ENCODE data around the gene ABCC6. TPM values are rescaled to one million over a fixed set of nuclear protein-coding genes. Genes with fewer than 3 reads are reported as not detected.
"Not testable (repeated sequence)": the region's sequence is repeated elsewhere in the genome, so short reads cannot be mapped to it uniquely, and the experiment has no call there.

ABCC6 gene
- total and polyA plus RNA-seq, 2 of the 13 experiments (the other 11 are each of a cell fraction or from before 2014, with no cell fraction given) = 82.4 to 105 TPM

GRCh38 chr16:16213863-16214293 lies 9.4 kb downstream of the ABCC6 start (continued):
- TF ChIP-seq, protein P1, sequence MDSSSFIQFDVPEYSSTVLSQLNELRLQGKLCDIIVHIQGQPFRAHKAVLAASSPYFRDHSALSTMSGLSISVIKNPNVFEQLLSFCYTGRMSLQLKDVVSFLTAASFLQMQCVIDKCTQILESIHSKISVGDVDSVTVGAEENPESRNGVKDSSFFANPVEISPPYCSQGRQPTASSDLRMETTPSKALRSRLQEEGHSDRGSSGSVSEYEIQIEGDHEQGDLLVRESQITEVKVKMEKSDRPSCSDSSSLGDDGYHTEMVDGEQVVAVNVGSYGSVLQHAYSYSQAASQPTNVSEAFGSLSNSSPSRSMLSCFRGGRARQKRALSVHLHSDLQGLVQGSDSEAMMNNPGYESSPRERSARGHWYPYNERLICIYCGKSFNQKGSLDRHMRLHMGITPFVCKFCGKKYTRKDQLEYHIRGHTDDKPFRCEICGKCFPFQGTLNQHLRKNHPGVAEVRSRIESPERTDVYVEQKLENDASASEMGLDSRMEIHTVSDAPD (CRISPR knock-in tag; IDR thresholded peaks at IDR 0.05) = peak; percentile 61; the same call in 1 of the 2 replicates
- TF ChIP-seq MIXL1 (CRISPR knock-in tag; IDR thresholded peaks at IDR 0.05) (peak; percentile 72; the same call in 1 of the 2 replicates), RERE (CRISPR knock-in tag; IDR thresholded peaks at IDR 0.05; ENCODE audit: low read depth) (0 out of 2 replicates have a peak, but pooled peaks have one; percentile 59), ZNF331 (CRISPR knock-in tag; IDR thresholded peaks at IDR 0.05) (peak; percentile 81), THRA (CRISPR knock-in tag; IDR thresholded peaks at IDR 0.05; ENCODE audit: borderline replicate concordance) (peak; percentile 35; the same call in 1 of the 2 replicates), BCL6 (CRISPR knock-in tag; IDR thresholded peaks at IDR 0.05) (peak; percentile 53), ZNF574 (CRISPR knock-in tag; IDR thresholded peaks at IDR 0.05) (peak; percentile 69), ZNF205 (CRISPR knock-in tag; IDR thresholded peaks at IDR 0.05) (peak; percentile 30; the same call in 1 of the 2 replicates), RXRA (CRISPR knock-in tag; IDR thresholded peaks at IDR 0.05) (peak; percentile 42; the same call in 1 of the 2 replicates), NR2F6 (CRISPR knock-in tag; IDR thresholded peaks at IDR 0.05) (peak; percentile 59; the same call in 1 of the 2 replicates), ZNF281 (CRISPR knock-in tag; IDR thresholded peaks at IDR 0.05; ENCODE audit: borderline replicate concordance) (peak; percentile 64; the same call in 1 of the 2 replicates), MXD4 (CRISPR knock-in tag; IDR thresholded peaks at IDR 0.05) (0 out of 2 replicates have a peak, but pooled peaks have one; percentile 28), ZNF124 (CRISPR knock-in tag; IDR thresholded peaks at IDR 0.05) (peak; percentile 29; the same call in 1 of the 2 replicates), ATF3 (CRISPR knock-in tag; IDR thresholded peaks at IDR 0.05) (peak; percentile 67; the same call in 1 of the 2 replicates), FOXO1 (CRISPR knock-in tag; IDR thresholded peaks at IDR 0.05) (peak; percentile 85)
- TF ChIP-seq NR2F6 (IDR thresholded peaks at IDR 0.05) = not testable (repeated sequence)

All from HepG2 (cell line).